Body of pancreas (tissue), 4 donors: ENCODE data around the gene QTRT2. TPM values are rescaled to one million over a fixed set of nuclear protein-coding genes. Genes with fewer than 3 reads are reported as not detected.

Source experiments
- ATAC-seq: fragments of 150-250 bp; one replicate; pipeline ENCODE4 v1.9.1; 2016
- DNase-seq, 4 donors: peaks; one replicate each; pipeline ENCODE4 v3.0.0-alpha.2; 2019
- H3K27ac ChIP-seq, 4 donors: fragments of 200-600 bp; sonication (generic); 1 replicate in 3 of 4; 2 replicates in 1 of 4; pipeline versions ENCODE4 v1.5.1 to v1.6.1; 2016 to 2019; ENCODE audit warnings: mild to moderate bottlenecking in 1 of 4, mixed read lengths in 1 of 4, moderate library complexity in 1 of 4
- H3K27me3 ChIP-seq, 2 donors: fragments of 200-600 bp; sonication (generic); one replicate each; pipeline ENCODE4 v1.6.0; 2016; ENCODE audit warnings: mild to moderate bottlenecking in 1 of 2
- H3K36me3 ChIP-seq, 2 donors: fragments of 200-600 bp; sonication (generic); replicated peaks in 1 of 2; 2 replicates each; pipeline ENCODE4 v1.5.1; 2016; ENCODE audit warnings: low read depth in 2 of 2; ENCODE audit not compliant: insufficient read depth in 1 of 2
- H3K4me1 ChIP-seq: fragments of 200-600 bp; sonication (generic); one replicate; pipeline ENCODE4 v1.6.0; 2016
- H3K4me3 ChIP-seq, 2 donors: fragments of 200-600 bp; sonication (generic); 1 replicate in 1 of 2; 2 replicates in 1 of 2; pipeline ENCODE4 v1.5.1; 2016 to 2019
- H3K9me3 ChIP-seq, 3 donors: fragments of 200-600 bp; sonication (generic); 1 replicate in 2 of 3; 2 replicates in 1 of 3; pipeline ENCODE4 v1.5.1; 2016
- CTCF ChIP-seq, 7 experiments: fragments of 450-650 bp in 4 of 7; fragments of 200-600 bp in 3 of 7; sonication (generic) in 3 of 7; IDR thresholded peaks; one replicate each; pipeline ENCODE4 v1.5.1; 2016 to 2019; ENCODE audit warnings: antibody characterized with exemption in 7 of 7
- POLR2A ChIP-seq, 3 donors: fragments of 450-650 bp; IDR thresholded peaks; one replicate each; pipeline ENCODE4 v1.6.1; 2016; ENCODE audit warnings: antibody characterized with exemption in 3 of 3, mild to moderate bottlenecking in 2 of 3
- WGBS, 2 donors: methylation state at CpG; one replicate each; pipeline ENCODE4 v1.1.5; 2017; 5-methylcytosine and 5-hydroxymethylcytosine counted together
- intact Hi-C: fragments of 100-400 bp; cut with DNase I; formaldehyde crosslinking; loops from one replicate; pipeline ENCODE4 v1.15.1; 2023
- total RNA-seq, 2 donors: library from RNA; depleted of rRNA; stranded (reverse); fragments of >200 nt; gene quantifications; one replicate each; pipeline ENCODE4 v1.1.0, GENCODE V29; 2016

Gene QTRT2
- total RNA-seq, 2 donors from 2014 or later, result 10.6 to 15.8 TPM

- Histone ChIP-seq H3K4me3 (no peak overlapping the region), H3K27me3 (no peaks in the 10 kb centered on the region), H3K4me1 (no peaks in the 10 kb centered on the region), H3K27ac (no peak overlapping the region), H3K9me3 (no peaks in the 10 kb centered on the region), H3K36me3 (peaks cover 5 to 15% of the 10 kb centered on the region in 2 donors)
- ATAC-seq (no peak), DNase-seq (no peak)
- intact Hi-C loops, result no loop called here
- TF ChIP-seq CTCF (IDR thresholded peaks at IDR 0.05) (no peak), POLR2A (IDR thresholded peaks at IDR 0.05) (no peak)
Observed at GRCh38 chr3:114081037-114081436, 24.5 kb downstream of the QTRT2 start.

GRCh38 chr3:114083112-114083511, 26.6 kb downstream of the QTRT2 start:
- 92 to 96% methylated on average over 2 of the region's 2 CpGs for WGBS, 2 donors
- Histone ChIP-seq H3K36me3 (peaks cover 6 to 8% of the 10 kb centered on the region in 2 donors), H3K27me3 (no peaks in the 10 kb centered on the region), H3K27ac (no peak overlapping the region), H3K4me3 (no peak overlapping the region), H3K4me1 (no peaks in the 10 kb centered on the region), H3K9me3 (no peaks in the 10 kb centered on the region)
- intact Hi-C loops, result no loop called here
- DNase-seq (no peak), ATAC-seq (no peak)
- no peak for TF ChIP-seq CTCF (IDR thresholded peaks at IDR 0.05)
- TF ChIP-seq POLR2A (IDR thresholded peaks at IDR 0.05), result no peak

GRCh38 chr3:114086356-114086755, 29.8 kb downstream of the QTRT2 start:
- no peak for ATAC-seq
- 84 to 94% methylated on average over 2 of the region's 2 CpGs for WGBS, 2 donors
- intact Hi-C loops, result no loop called here

GRCh38 chr3:114089675-114090074, 33.1 kb downstream of the QTRT2 start:
- no peak for ATAC-seq
- Histone ChIP-seq H3K27me3 (no peaks in the 10 kb centered on the region), H3K27ac (no peak overlapping the region), H3K4me1 (no peaks in the 10 kb centered on the region), H3K4me3 (no peak overlapping the region), H3K36me3 (peaks cover 4 to 8% of the 10 kb centered on the region in 2 donors), H3K9me3 (no peaks in the 10 kb centered on the region)
- intact Hi-C loops, result no loop called here
- TF ChIP-seq POLR2A (IDR thresholded peaks at IDR 0.05), result no peak
- TF ChIP-seq CTCF (IDR thresholded peaks at IDR 0.05), result no peak
- no peak for DNase-seq

More at GRCh38 chr3:114086356-114086755, 29.8 kb downstream of the QTRT2 start:
- no peak for DNase-seq
- Histone ChIP-seq H3K4me1 (no peaks in the 10 kb centered on the region), H3K4me3 (no peak overlapping the region), H3K27me3 (no peaks in the 10 kb centered on the region), H3K36me3 (peaks cover 6 to 8% of the 10 kb centered on the region in 2 donors), H3K27ac (no peak overlapping the region), H3K9me3 (no peaks in the 10 kb centered on the region)
- TF ChIP-seq CTCF (IDR thresholded peaks at IDR 0.05) (no peak), POLR2A (IDR thresholded peaks at IDR 0.05) (no peak)

- Histone ChIP-seq H3K9me3 (no peaks in the 10 kb centered on the region), H3K36me3 (no peaks in the 10 kb centered on the region), H3K4me1 (no peaks in the 10 kb centered on the region), H3K4me3 (no peak overlapping the region), H3K27me3 (no peaks in the 10 kb centered on the region), H3K27ac (no peak overlapping the region)
- WGBS, 2 donors, result 39 to 50% methylated on average over 13 of the region's 13 CpGs
- TF ChIP-seq POLR2A (IDR thresholded peaks at IDR 0.05), result no peak
- TF ChIP-seq CTCF (IDR thresholded peaks at IDR 0.05), result no peak
- intact Hi-C loops, result no loop called here
- DNase-seq (no peak), ATAC-seq (no peak)
Observed at GRCh38 chr3:114092151-114093015, 35.8 kb downstream of the QTRT2 start.
